NCI-H1694 (cell line): ENCODE data around the gene CENPP.

ENCODE experiments used
- DNase-seq: peaks from one replicate; lab custom pipeline; 2025; lab: John Stamatoyannopoulos, UW

The CENPP gene

DNA sequence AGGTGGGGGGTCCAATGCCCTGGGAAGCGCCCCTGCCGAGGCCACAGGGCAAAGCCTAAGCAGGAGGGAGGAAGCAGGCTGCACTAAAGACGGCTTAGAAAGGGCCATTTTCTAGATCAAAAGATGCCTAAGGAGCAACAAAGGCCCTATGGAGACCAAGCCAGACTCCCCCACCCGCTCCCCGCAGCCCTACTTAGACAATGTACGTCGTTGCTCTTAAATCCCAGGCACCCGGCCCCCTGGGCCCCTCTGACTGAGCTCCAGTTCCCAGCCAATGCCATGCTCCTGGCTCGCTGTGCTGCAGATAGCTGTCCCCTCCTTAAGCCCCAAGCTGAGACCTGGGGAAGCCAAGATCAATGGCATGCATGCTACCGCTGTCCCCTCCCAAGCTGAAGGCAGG is 333.8 kb downstream of the CENPP start:
- no peak for DNase-seq

DNA sequence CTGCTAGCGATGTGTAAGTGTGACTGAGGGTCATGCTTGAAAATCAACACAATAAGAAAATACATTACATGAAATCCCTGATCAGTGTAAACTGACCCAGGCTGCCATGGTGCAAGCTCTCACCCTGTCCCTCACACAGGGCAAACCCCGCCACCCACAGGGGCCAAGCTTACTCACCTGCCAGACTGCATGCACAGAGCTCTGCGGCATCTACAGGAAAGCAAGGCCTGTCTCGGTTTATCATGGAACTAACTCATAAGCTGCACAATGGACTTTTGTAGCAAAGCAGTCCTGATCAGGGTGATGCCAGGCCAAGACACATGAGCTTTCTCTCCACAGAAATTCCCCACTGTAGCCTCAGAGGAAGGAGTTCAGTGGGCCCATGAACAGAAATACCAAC is 334.5 kb downstream of the CENPP start:
- DNase-seq, result no peak

DNA sequence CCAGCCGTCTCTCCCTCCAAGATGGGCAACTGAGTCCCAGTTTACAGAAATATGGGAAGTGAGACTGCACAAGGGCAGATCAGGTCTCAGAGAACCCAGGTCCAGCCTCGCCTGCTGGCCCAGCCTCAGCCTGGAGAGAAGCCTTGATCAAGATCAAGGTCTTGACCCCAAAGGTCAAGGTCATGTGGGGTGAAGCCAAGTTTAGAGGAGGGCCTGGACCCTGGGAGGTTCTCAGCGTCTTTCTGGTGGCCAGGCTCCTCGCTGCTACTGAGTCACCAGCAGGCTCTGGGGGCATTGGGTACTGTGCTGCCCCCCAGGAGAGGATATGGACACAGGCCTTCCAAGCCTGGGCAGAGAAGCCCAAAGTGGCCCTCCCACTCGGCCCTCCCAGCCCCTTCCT is 335.4 kb downstream of the CENPP start:
- no peak for DNase-seq

DNA sequence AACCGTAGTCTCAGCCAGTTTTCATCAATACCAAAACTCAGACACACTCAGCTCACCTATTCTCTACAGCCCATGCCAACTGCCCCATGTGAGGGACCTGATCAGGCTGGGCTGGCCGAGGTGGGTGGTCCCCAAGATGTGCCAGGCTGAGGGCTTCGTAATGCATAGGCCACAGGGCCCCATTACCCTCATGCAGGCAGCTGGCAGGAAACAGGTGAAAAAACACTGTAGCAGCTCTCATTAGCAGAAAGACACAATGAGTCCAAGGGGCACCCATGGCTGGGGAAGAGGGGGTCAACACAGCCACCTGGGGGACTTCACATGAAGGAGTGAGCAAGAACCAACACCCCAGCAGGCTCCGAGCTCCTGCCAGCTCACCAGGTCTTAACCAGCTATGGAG is 336.0 kb downstream of the CENPP start:
- DNase-seq, result no peak

DNA sequence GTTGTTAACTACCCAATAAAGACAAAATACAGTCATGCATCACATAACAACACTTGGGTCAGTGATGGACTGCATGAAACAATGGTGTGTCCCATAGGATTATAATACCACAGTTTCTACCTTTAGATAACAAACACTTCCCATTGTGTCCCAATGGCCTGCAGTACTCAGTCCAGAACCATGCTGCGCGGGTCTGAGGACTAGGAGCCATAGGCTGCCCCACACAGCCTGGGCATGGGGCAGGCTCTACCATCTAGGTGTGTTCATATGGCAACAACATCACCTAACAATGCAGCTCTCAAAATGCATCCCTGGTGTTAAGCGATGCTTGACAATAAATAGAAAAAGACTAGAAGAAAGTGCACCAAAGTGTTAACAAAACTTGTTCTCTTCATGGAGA is 337.4 kb downstream of the CENPP start:
- DNase-seq, result no peak

DNA sequence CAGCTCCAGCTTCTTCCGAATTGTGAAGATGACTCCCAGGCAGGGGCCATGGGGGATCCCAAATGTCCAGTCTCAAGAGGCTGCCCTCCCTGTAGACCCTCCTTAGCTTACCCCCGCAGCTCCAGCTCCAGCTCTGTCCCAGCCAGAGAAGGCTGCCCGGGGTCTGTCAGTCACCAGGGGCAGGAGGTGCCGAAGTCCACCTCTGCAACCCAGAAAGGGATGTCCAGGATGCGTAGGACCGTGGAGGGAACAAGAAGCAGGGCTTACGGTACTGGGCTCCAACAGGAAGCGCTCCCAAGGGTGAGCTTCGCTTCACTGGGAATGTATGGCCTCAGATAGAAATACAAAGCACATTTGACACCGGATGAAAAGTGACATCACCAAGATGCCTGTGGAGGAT is 338.2 kb downstream of the CENPP start:
- DNase-seq, result no peak

DNA sequence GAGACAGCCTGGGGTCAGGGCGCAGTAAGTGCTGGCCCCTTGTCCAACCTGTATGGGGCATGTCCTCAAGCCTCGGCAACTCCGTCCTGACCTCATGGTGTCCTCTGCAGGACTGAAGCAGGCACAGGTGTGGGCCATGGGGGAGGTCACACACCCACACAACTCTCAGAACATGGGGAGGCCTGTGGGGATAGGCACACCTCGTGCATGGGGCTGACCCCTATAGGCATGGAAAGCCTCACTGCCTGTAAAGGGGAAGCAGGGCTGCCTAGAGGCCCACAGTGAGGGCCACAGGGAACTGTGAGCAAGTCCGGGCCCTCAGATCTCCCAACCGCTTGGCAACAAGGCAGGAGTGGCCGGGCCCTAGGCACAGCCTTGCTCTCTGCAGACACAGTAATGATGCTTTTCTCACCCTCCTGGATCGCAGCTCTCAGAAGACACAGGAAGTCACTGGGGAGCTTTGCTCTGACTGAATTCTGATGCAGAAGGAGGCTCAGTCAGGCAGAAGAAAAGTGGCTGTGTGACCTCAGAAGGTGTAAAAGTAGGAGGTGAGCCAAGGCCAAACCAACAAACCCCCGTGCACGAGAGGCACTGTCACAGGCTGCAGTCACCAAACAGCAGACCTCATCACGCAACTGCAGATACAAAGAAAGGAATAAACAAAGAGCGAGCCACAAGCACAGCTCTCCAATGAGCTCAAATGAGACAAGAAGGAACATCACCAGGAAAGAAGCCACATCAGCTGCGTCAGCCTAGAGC is 338.8 kb downstream of the CENPP start:
- DNase-seq, result no peak

DNA sequence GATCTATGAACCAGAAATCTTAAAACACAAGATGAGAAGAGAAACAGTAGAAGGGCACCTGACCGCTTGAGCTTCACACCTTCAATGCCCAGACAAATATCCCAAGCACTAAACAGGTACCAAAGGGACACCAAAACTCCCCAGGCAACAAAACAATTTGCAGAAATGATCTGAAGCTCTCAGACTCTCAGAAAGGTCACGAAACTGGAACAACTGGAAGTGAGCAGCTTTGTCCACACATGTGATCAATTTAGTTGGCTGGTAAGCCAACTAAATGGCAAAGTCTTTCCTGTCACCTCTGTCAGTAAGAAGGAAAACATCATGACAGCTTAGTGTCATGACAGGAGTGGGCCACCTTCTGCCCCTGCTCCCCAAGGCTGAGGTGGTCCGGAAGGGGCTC is 340.1 kb downstream of the CENPP start:
- DNase-seq, result no peak

DNA sequence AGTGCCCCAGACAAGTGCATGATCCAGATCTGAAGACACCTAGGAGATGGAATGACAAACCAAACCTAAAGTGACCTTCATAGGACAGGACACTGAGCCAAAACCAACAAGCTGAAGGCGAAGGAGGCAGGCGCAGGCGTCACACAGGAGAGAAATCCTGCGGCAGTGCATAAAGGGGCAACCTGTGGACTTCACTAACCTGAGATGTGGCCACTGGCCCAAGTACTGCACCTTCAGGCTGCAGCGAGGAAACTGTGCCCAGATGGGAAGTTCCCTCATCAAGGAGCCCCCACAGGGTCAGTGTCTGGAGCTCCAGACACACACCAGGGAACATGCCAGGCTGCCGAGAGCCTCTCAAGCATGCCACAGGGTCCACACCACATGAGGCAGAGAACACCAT is 340.5 kb downstream of the CENPP start:
- DNase-seq, result no peak

DNA sequence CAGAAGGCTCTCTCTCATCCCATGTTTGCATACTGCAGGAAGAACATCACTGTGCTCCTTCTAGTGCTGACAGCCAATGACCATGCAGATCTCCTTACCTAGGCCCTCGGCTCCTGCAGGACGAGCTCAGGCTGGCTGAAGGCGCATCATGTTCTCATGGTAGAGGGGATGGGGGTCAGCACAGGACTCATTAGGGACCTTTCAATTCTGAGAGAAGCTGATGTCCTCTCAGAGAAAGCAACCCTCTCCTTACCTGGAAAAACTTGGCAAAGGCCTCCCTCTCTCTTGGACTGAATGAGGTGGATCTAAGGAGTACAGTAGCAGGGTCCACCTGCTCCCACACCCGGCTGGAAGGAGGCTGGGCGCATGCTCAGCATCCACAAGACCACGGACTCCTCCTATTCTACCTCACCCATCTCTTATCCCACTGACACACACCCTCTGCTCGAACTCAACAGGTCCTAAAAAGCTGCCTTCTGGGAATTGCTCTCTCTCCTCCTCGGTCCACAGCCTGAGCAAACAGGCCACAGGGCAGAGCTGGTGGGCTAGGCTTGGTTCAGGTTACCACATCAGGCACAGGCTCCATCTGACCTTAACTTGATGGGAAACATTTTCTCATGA is 341.3 kb downstream of the CENPP start:
- DNase-seq, result no peak

DNA sequence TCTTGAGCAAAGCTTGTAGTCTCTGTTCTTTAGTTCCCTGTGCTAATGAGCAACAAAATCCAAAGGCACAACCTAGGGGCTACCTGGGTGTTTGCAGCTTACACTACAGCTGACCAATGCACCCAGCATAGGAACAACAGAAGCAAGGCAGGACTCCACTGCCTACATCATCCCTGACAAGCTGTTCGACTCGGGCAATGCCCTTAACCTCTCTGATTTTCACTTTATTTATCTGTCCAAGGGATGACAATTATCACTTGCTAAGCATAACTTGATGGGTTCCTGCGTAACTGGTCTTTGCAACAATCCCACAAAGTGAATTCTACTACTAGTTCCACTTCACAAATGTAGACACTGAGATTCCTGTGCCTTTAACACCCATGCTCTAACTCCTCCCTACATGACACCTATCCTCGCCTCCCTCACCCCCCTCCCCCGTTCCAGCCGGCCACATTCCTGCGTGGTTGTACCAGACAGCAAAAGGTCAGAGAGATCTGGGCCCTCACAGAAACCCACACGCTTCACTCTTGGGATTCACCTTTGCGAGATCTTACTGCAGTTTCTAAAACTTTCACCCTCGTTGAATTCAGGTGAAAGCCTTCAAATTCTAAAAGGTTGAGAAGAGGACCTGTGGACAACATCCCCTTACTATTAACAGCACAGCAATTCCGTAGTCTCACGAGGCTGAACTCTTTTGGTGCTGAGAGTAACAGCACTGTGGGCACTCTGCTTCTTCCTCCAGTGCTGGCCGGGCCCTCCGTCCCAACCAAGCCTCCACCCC is 343.2 kb downstream of the CENPP start:
- DNase-seq, result no peak

DNA sequence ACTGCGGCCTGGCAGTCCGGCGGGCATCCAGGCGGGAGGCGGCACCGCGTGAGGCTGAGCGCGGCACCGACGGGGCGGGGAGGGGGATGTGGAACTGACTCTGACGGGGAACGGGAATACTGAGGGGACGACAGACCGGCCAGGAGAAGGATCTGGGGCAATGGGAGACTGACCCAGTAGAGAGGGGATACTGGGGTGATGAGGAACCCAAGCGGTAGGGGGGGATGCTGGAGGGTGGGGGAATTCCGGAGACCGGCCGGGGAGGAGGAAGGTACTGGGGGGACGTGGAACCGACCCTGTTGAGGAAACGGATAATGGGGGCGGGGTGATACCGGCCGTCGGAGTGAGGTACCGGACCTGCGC is 343.8 kb downstream of the CENPP start:
- no peak for DNase-seq
